Measurements from ENCODE around the gene CAT. TPM values are rescaled to one million over a fixed set of nuclear protein-coding genes. Genes with fewer than 3 reads are reported as not detected.

Gene CAT
- total RNA-seq, 1 experiment from 2014 or later: 65.9 TPM

- no peaks in the 10 kb centered on the region for H3K27me3 ChIP-seq (ENCODE audit: control insufficient read depth, insufficient read depth, low read length)
- TF ChIP-seq REST (IDR thresholded peaks at IDR 0.05; ENCODE audit: insufficient read depth in 1 of 2, low read depth in 2 of 2, low read length in 1 of 2) (no peak), TCF7L2 (IDR thresholded peaks at IDR 0.05; ENCODE audit: low read depth, low read length) (no peak), SIN3A (IDR thresholded peaks at IDR 0.05; ENCODE audit: borderline replicate concordance, insufficient read depth, low read depth, low read length) (no peak), POLR2AphosphoS5 (IDR thresholded peaks at IDR 0.05; ENCODE audit: low read depth, low read length) (no peak), CTCF (IDR thresholded peaks at IDR 0.05) (no peak)
- H3K4me1 ChIP-seq (ENCODE audit: control insufficient read depth, insufficient read depth, low read length): no peaks in the 10 kb centered on the region
- POLR2A ChIA-PET: no interaction called here
- CTCF ChIA-PET: no interaction called here
- H3K4me3 ChIP-seq (ENCODE audit: low read depth in 2 of 2, low read length in 2 of 2): no peak overlapping the region
- DNase-seq (ENCODE audit: low read depth, low spot score): no peak
- ATAC-seq: no peak
- intact Hi-C loops (cut with micrococcal nuclease; ENCODE audit: unreplicated experiment) (no loop called here), in situ Hi-C loops (cut with HindIII; ENCODE audit: low pct_unique_long_range_greater_than_20kb, low sequenced_read_pairs) (no loop called here)
- H3K27ac ChIP-seq (ENCODE audit: low read length): no peak overlapping the region
- no TSS peak for BruUV-seq (replicated peaks)
- peaks cover 20% of the 10 kb centered on the region for H3K9me3 ChIP-seq (ENCODE audit: control insufficient read depth, insufficient read depth, low read depth, low read length)
- H3K36me3 ChIP-seq (ENCODE audit: control insufficient read depth, insufficient read depth, low read length): no peaks in the 10 kb centered on the region
Observed at GRCh38 chr11:34411791-34412190, 26.9 kb upstream of the CAT start.

- H3K4me3 ChIP-seq (ENCODE audit: low read depth in 2 of 2, low read length in 2 of 2): no peak overlapping the region
- intact Hi-C loops (cut with micrococcal nuclease; ENCODE audit: unreplicated experiment) (no loop called here), in situ Hi-C loops (cut with HindIII; ENCODE audit: low pct_unique_long_range_greater_than_20kb, low sequenced_read_pairs) (no loop called here)
- TF ChIP-seq CTCF (IDR thresholded peaks at IDR 0.05): no peak
- no peak for TF ChIP-seq TCF7L2 (IDR thresholded peaks at IDR 0.05; ENCODE audit: low read depth, low read length)
- no peak for TF ChIP-seq SIN3A (IDR thresholded peaks at IDR 0.05; ENCODE audit: borderline replicate concordance, insufficient read depth, low read depth, low read length)
- no peak for TF ChIP-seq REST (IDR thresholded peaks at IDR 0.05; ENCODE audit: insufficient read depth in 1 of 2, low read depth in 2 of 2, low read length in 1 of 2)
- no peak for TF ChIP-seq POLR2AphosphoS5 (IDR thresholded peaks at IDR 0.05; ENCODE audit: low read depth, low read length)
- no peaks in the 10 kb centered on the region for H3K36me3 ChIP-seq (ENCODE audit: control insufficient read depth, insufficient read depth, low read length)
- ChIA-PET POLR2A (no interaction called here), CTCF (no interaction called here)
- no TSS peak for BruUV-seq (replicated peaks)
- no peaks in the 10 kb centered on the region for H3K27me3 ChIP-seq (ENCODE audit: control insufficient read depth, insufficient read depth, low read length)
- no peaks in the 10 kb centered on the region for H3K4me1 ChIP-seq (ENCODE audit: control insufficient read depth, insufficient read depth, low read length)
- no peak overlapping the region for H3K27ac ChIP-seq (ENCODE audit: low read length)
- DNase-seq (ENCODE audit: low read depth, low spot score) (no peak), ATAC-seq (no peak)
- H3K9me3 ChIP-seq (ENCODE audit: control insufficient read depth, insufficient read depth, low read depth, low read length): peaks cover 20% of the 10 kb centered on the region
Observed at GRCh38 chr11:34413263-34413662, 25.5 kb upstream of the CAT start.
